ENCODE results near the gene TEPSIN. TPM values are rescaled to one million over a fixed set of nuclear protein-coding genes. Genes with fewer than 3 reads are reported as not detected.
A peak's percentile ranks its signal among the peaks of the same experiment; 100 is the strongest.

The TEPSIN gene
- total RNA-seq, 4 donors from 2014 or later, result 19.5 to 31.6 (median 23.5) TPM

- H3K4me1 ChIP-seq, result peaks cover 14 to 54% (median 44%) of the 10 kb centered on the region in 4 donors
- H3K9me3 ChIP-seq, result no peaks in the 10 kb centered on the region
- no peak for DNase-seq (ENCODE audit: extremely low spot score)
- peak overlapping the region in 1 of 4 donors; percentile 36 for H3K27ac ChIP-seq (replicated peaks in 1 of 4)
- peaks cover 10 to 50% (median 35%) of the 10 kb centered on the region in 4 donors for H3K36me3 ChIP-seq
- 79% methylated on average over 10 of the region's 15 CpGs for WGBS
- H3K27me3 ChIP-seq, result no peaks in the 10 kb centered on the region
- no peak overlapping the region for H3K4me3 ChIP-seq
- intact Hi-C loops (cut with DNase I), result loop anchor here (5.0 kb wide), 1 partner anchor 350 kb away; no protein-coding TSS in a partner anchor
- TF ChIP-seq POLR2A (IDR thresholded peaks at IDR 0.05; ENCODE audit: low read depth) (no peak), EP300 (IDR thresholded peaks at IDR 0.05) (no peak), POLR2AphosphoS5 (IDR thresholded peaks at IDR 0.05) (no peak), CTCF (IDR thresholded peaks at IDR 0.05) (no peak)
These were observed 13.6 kb upstream of the TEPSIN start for GRCh38 chr17:81252326-81252986.

- TF ChIP-seq POLR2AphosphoS5 (IDR thresholded peaks at IDR 0.05) (no peak), CTCF (IDR thresholded peaks at IDR 0.05) (no peak), EP300 (IDR thresholded peaks at IDR 0.05) (no peak), POLR2A (IDR thresholded peaks at IDR 0.05; ENCODE audit: low read depth) (no peak)
- DNase-seq (ENCODE audit: extremely low spot score), result no peak
- WGBS, result 82% methylated on average over 29 of the region's 29 CpGs
- intact Hi-C loops (cut with DNase I), result loop anchor here (5.0 kb wide), 1 partner anchor 350 kb away; no protein-coding TSS in a partner anchor
- Histone ChIP-seq H3K9me3 (no peaks in the 10 kb centered on the region), H3K4me3 (no peak overlapping the region), H3K4me1 (peaks cover 14 to 48% (median 40%) of the 10 kb centered on the region in 4 donors), H3K27me3 (no peaks in the 10 kb centered on the region), H3K27ac (replicated peaks in 1 of 4) (peak overlapping the region in 1 of 4 donors; percentile 36), H3K36me3 (peaks cover 10 to 46% (median 36%) of the 10 kb centered on the region in 4 donors)
These were observed 12.9 kb upstream of the TEPSIN start for GRCh38 chr17:81251709-81252301.

GRCh38 chr17:81251094-81251708 lies 12.3 kb upstream of the TEPSIN start:
- intact Hi-C loops (cut with DNase I), result loop anchor here (5.0 kb wide), 1 partner anchor 351 kb away; no protein-coding TSS in a partner anchor
- peaks cover 10 to 50% (median 39%) of the 10 kb centered on the region in 4 donors for H3K36me3 ChIP-seq
- no peaks in the 10 kb centered on the region for H3K27me3 ChIP-seq
- 87% methylated on average over 25 of the region's 25 CpGs for WGBS
- no peak for DNase-seq (ENCODE audit: extremely low spot score)
- H3K4me1 ChIP-seq, result peaks cover 14 to 42% (median 34%) of the 10 kb centered on the region in 4 donors
- TF ChIP-seq POLR2AphosphoS5 (IDR thresholded peaks at IDR 0.05) (no peak), POLR2A (IDR thresholded peaks at IDR 0.05; ENCODE audit: low read depth) (no peak), CTCF (IDR thresholded peaks at IDR 0.05) (no peak), EP300 (IDR thresholded peaks at IDR 0.05) (no peak)
- peak overlapping the region in 1 of 4 donors; percentile 36 for H3K27ac ChIP-seq (replicated peaks in 1 of 4)
- no peak overlapping the region for H3K4me3 ChIP-seq
- H3K9me3 ChIP-seq, result no peaks in the 10 kb centered on the region

- intact Hi-C loops (cut with DNase I), result loop anchor here (5.0 kb wide), 1 partner anchor 352 kb away; no protein-coding TSS in a partner anchor
- H3K4me1 ChIP-seq, result peaks cover 11 to 35% (median 27%) of the 10 kb centered on the region in 4 donors
- DNase-seq (ENCODE audit: extremely low spot score), result no peak
- peaks cover 10 to 55% (median 42%) of the 10 kb centered on the region in 4 donors for H3K36me3 ChIP-seq
- H3K27ac ChIP-seq (replicated peaks in 1 of 4), result no peak overlapping the region
- no peak overlapping the region for H3K4me3 ChIP-seq
- H3K27me3 ChIP-seq, result no peaks in the 10 kb centered on the region
- TF ChIP-seq EP300 (IDR thresholded peaks at IDR 0.05) (no peak), POLR2AphosphoS5 (IDR thresholded peaks at IDR 0.05) (no peak)
- no peaks in the 10 kb centered on the region for H3K9me3 ChIP-seq
- 90% methylated on average over 11 of the region's 31 CpGs for WGBS
These were observed 11.6 kb upstream of the TEPSIN start for GRCh38 chr17:81250286-81251093.

Measured in esophagus muscularis mucosa (tissue), 4 donors.